Ovary (tissue), 9 donors: Measurements from ENCODE around the gene CARMIL1. TPM values are rescaled to one million over a fixed set of nuclear protein-coding genes. Genes with fewer than 3 reads are reported as not detected.

Experiments used
- DNase-seq, 5 donors: peaks; one replicate each; pipeline ENCODE4 v3.0.0-alpha.2; 2019 to 2020
- H3K27ac ChIP-seq, 2 donors: fragments of 200-600 bp; one replicate each; pipeline versions ENCODE4 v1.5.1 to v1.8.0; 2019 to 2022
- H3K27me3 ChIP-seq: fragments of 200-600 bp; one replicate; pipeline ENCODE4 v1.8.0; 2022
- H3K36me3 ChIP-seq: fragments of 200-600 bp; sonication (generic); one replicate; pipeline ENCODE4 v1.5.1; 2019
- H3K4me1 ChIP-seq: one replicate; pipeline ENCODE4 v1.8.1; 2013; ENCODE audit warnings: mild to moderate bottlenecking, moderate library complexity; ENCODE audit not compliant: insufficient read depth
- H3K4me3 ChIP-seq: fragments of 200-600 bp; sonication (generic); one replicate; pipeline ENCODE4 v1.5.1; 2017
- H3K9me3 ChIP-seq, 2 donors: fragments of 200-600 bp in 1 of 2; sonication (generic) in 1 of 2; one replicate each; pipeline versions ENCODE4 v1.5.1 to v1.8.1; 2013 to 2019; ENCODE audit warnings: mild to moderate bottlenecking in 1 of 2, moderate library complexity in 1 of 2
- EP300 ChIP-seq: sonication (generic); formaldehyde crosslinking; IDR thresholded peaks from one replicate; pipeline ENCODE4 v1.6.1; 2017; ENCODE audit warnings: antibody characterized with exemption
- POLR2A ChIP-seq: fragments of 450-650 bp; IDR thresholded peaks from one replicate; pipeline ENCODE4 v1.6.1; 2017; ENCODE audit warnings: antibody characterized with exemption, mild to moderate bottlenecking, moderate library complexity
- WGBS, 3 donors: extraction: QIAGEN DNeasy Blood & Tissue Kit in 1 of 3; methylation state at CpG; one replicate each; pipeline versions ENCODE4 v1.1.5 to v1.1.7; 2013 to 2017; 5-methylcytosine and 5-hydroxymethylcytosine counted together
- intact Hi-C, 4 donors: fragments of 100-400 bp; cut with DNase I; formaldehyde crosslinking; loops; one replicate each; pipeline versions ENCODE4 v1.11.0 to v1.15.1; 2022 to 2023
- polyA plus RNA-seq, 2 donors: library from polyadenylated mRNA; stranded (reverse); fragments of 200-250 nt in 1 of 2; fragments of 350-450 nt in 1 of 2; fragmentation: Illumina TruSeq in 1 of 2; extraction: RNeasy Lipid Tissue Mini Kit (QIAGEN cat#74804) in 1 of 2; gene quantifications; one replicate each; pipeline ENCODE4 v1.2.3, GENCODE V29; 2013 to 2014
- total RNA-seq, 7 donors: library from RNA; depleted of rRNA in 2 of 7; stranded (reverse); fragments of >200 nt in 2 of 7; fragmentation: NEBNext Ultra II Directional in 3 of 7; extraction: Animal tissue kit (Norgen Biotek cat#: 25700) in 3 of 7; gene quantifications; one replicate each; pipeline versions ENCODE4 v1.1.0 to v1.2.4, GENCODE V29; 2016 to 2023
- TF ChIP-seq, protein P1 (sequence below), 3 donors: fragments of 450-650 bp in 2 of 3; fragments of 200-600 bp in 1 of 3; IDR thresholded peaks; one replicate each; pipeline versions ENCODE4 v1.5.1 to v1.8.0; 2016 to 2022; ENCODE audit warnings: antibody characterized with exemption in 3 of 3, mild to moderate bottlenecking in 1 of 3
- donor health status: DM: no; HTN: no; CAD: no; lungs with moderate emphysema.
- donor health status: DM: no; HTN: no; CAD: no.
- donor health status: Bipolar disorder and iron deficiency.
- donor health status: DM: yes; HTN: yes; CAD: no.
- donor health status: DM: no; HTN: no; CAD: no.
- donor health status: DM: yes; HTN: yes; CAD: no.

The CARMIL1 gene
- total and polyA plus RNA-seq, 9 donors: 6.4 to 25.6 (median 16.8) TPM

DNA sequence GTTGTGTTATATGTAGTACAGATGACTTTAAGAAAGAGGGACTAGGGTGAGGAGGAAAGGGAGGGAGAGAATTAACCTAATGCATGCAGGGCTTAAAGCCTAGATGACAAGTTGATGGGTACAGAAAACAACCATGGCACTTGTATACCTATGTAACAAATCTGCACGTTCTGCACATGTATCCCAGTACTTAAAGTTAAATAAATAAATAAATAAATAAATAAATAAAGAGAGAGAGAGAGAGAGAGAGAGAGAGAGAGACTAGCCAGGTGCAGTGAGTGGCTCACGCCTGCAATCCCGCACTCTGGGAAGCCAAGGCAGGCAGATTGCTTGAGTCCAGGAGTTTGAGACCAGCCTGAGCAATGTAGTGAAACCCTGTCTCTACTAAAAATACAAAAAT, 11.5 kb upstream of the CARMIL1 start:
- no peak for DNase-seq
- no peaks in the 10 kb centered on the region for H3K36me3 ChIP-seq
- TF ChIP-seq, protein P1, sequence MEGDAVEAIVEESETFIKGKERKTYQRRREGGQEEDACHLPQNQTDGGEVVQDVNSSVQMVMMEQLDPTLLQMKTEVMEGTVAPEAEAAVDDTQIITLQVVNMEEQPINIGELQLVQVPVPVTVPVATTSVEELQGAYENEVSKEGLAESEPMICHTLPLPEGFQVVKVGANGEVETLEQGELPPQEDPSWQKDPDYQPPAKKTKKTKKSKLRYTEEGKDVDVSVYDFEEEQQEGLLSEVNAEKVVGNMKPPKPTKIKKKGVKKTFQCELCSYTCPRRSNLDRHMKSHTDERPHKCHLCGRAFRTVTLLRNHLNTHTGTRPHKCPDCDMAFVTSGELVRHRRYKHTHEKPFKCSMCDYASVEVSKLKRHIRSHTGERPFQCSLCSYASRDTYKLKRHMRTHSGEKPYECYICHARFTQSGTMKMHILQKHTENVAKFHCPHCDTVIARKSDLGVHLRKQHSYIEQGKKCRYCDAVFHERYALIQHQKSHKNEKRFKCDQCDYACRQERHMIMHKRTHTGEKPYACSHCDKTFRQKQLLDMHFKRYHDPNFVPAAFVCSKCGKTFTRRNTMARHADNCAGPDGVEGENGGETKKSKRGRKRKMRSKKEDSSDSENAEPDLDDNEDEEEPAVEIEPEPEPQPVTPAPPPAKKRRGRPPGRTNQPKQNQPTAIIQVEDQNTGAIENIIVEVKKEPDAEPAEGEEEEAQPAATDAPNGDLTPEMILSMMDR (IDR thresholded peaks at IDR 0.05): no peak
- TF ChIP-seq EP300 (no peak), POLR2A (no peak)
- H3K27me3 ChIP-seq: no peaks in the 10 kb centered on the region
- no peak overlapping the region for H3K4me3 ChIP-seq
- H3K4me1 ChIP-seq: no peaks in the 10 kb centered on the region
- no peak overlapping the region for H3K27ac ChIP-seq
- WGBS, 3 donors: 92 to 97% (median 94%) methylated on average over 3 of the region's 3 CpGs
- intact Hi-C loops: loop anchor here in 3 of 4 donors (10.0 kb wide), 1 partner anchor 337 kb away; no protein-coding TSS in a partner anchor
- no peaks in the 10 kb centered on the region for H3K9me3 ChIP-seq

DNA sequence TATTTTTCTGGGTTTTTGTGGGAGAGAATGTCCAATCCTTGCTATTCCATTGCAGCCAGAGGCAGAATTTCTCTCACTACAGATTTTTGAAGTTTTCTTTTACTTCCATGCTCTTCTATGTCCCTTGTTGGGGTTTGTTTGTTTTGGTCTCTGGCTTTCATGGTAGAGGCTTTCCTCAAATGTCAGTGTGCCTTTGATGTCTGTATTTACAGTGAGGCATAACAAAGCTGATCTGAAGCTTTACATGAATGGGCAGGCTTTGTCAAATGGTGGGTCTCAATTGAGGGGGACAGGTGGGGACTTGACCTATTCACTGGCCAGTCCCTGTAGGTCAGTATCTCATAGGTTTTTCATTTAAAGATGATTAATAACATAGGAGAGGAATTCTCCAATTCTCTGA, 8.6 kb upstream of the CARMIL1 start:
- no peaks in the 10 kb centered on the region for H3K36me3 ChIP-seq
- no peaks in the 10 kb centered on the region for H3K27me3 ChIP-seq
- no peaks in the 10 kb centered on the region for H3K9me3 ChIP-seq
- DNase-seq: no peak
- H3K4me3 ChIP-seq: no peak overlapping the region
- TF ChIP-seq EP300: no peak
- TF ChIP-seq, protein P1 (IDR thresholded peaks at IDR 0.05): no peak
- TF ChIP-seq POLR2A: no peak
- no peaks in the 10 kb centered on the region for H3K4me1 ChIP-seq
- H3K27ac ChIP-seq: no peak overlapping the region
- intact Hi-C loops: loop anchor here in 1 of 4 donors (5.0 kb wide), 1 partner anchor 1332 kb away; no protein-coding TSS in a partner anchor

DNA sequence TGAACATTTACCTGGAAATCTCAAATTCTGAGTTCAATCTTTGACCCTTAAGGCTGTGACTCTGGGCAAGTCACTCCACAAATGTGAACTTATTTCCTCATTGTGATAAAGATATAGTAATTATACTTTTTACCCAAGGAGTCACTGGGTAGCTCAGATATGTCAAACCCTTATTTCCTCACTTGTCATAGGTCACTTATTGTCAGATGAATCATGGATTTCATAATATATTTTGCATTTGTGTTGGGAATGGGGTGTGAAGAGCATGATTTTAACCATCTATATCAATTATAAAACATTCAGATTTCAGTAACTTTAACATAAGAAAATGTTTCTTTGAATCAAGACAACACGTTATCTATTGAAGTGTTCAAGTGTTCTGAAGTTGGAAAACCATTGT, 3.7 kb upstream of the CARMIL1 start:
- H3K4me1 ChIP-seq: no peaks in the 10 kb centered on the region
- no peak overlapping the region for H3K27ac ChIP-seq
- TF ChIP-seq, protein P1 (IDR thresholded peaks at IDR 0.05): no peak
- TF ChIP-seq POLR2A: no peak
- no peak for TF ChIP-seq EP300
- no peaks in the 10 kb centered on the region for H3K27me3 ChIP-seq
- intact Hi-C loops: loop anchor here in 3 of 4 donors (5.0 kb wide), 1 partner anchor 217 kb away; no protein-coding TSS in a partner anchor
- WGBS, 3 donors: 82 to 92% (median 86%) methylated on average over 1 of the region's 1 CpG
- H3K9me3 ChIP-seq: no peaks in the 10 kb centered on the region
- H3K4me3 ChIP-seq: no peak overlapping the region
- no peak for DNase-seq
- no peaks in the 10 kb centered on the region for H3K36me3 ChIP-seq

DNA sequence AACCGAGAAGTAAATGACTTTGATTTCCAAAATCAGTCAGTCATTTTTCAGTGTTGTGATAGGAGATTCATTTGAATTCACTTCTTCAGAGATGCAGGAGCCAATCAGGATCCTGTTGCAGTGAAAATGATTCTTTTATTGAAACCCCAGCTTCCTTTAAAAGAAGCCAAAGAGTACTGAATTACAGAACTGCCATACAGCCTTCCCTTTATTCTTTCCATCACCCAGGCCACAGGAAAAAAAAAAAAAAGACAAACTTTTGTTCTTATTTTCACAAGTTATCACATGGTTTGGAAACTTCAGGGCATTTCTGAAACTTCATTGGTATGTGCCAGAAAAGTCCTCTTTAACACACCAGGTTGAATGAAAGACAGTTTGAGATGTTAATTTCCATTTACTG, 1.8 kb upstream of the CARMIL1 start:
- Histone ChIP-seq H3K27ac (no peak overlapping the region), H3K9me3 (no peaks in the 10 kb centered on the region), H3K27me3 (no peaks in the 10 kb centered on the region), H3K4me3 (no peak overlapping the region), H3K4me1 (peaks cover 5% of the 10 kb centered on the region), H3K36me3 (no peaks in the 10 kb centered on the region)
- TF ChIP-seq POLR2A: no peak
- TF ChIP-seq EP300: no peak
- TF ChIP-seq, protein P1 (IDR thresholded peaks at IDR 0.05): no peak
- 85 to 100% (median 86%) methylated on average over 1 of the region's 1 CpG for WGBS, 3 donors
- intact Hi-C loops: loop anchor here in 3 of 4 donors (5.0 kb wide), 1 partner anchor 215 kb away; no protein-coding TSS in a partner anchor
- DNase-seq: no peak
